ENCODE data around the gene HCFC2.

Gene HCFC2

GRCh38 chr12:104126548-104126947 is 62.2 kb downstream of the HCFC2 start:
- Histone ChIP-seq H3K4me3 (ENCODE audit: insufficient read length, low read depth) (no peak overlapping the region), H3K27me3 (ENCODE audit: insufficient read depth, insufficient read length) (no peaks in the 10 kb centered on the region), H3K36me3 (ENCODE audit: insufficient read depth, insufficient read length, low read length) (peaks cover 78% of the 10 kb centered on the region), H3K9ac (ENCODE audit: insufficient read length, low read depth) (no peak overlapping the region), H3K4me1 (ENCODE audit: insufficient read depth, insufficient read length) (peaks cover 7% of the 10 kb centered on the region), H3K9me3 (ENCODE audit: insufficient read depth, low read length) (no peaks in the 10 kb centered on the region)
- TF ChIP-seq SUZ12 (IDR thresholded peaks at IDR 0.05; ENCODE audit: extremely low read depth, insufficient read depth, insufficient read length) (no peak), ZNF274 (IDR thresholded peaks at IDR 0.05; ENCODE audit: low read depth, low read length) (no peak), YY1 (IDR thresholded peaks at IDR 0.05; ENCODE audit: insufficient read depth, insufficient read length) (no peak)
- DNase-seq (ENCODE audit: low read depth, low spot score): no peak

- Histone ChIP-seq H3K27me3 (ENCODE audit: insufficient read depth, insufficient read length) (no peaks in the 10 kb centered on the region), H3K4me1 (ENCODE audit: insufficient read depth, insufficient read length) (peaks cover 2% of the 10 kb centered on the region), H3K9me3 (ENCODE audit: insufficient read depth, low read length) (no peaks in the 10 kb centered on the region), H3K36me3 (ENCODE audit: insufficient read depth, insufficient read length, low read length) (peaks cover 72% of the 10 kb centered on the region), H3K9ac (ENCODE audit: insufficient read length, low read depth) (no peak overlapping the region), H3K4me3 (ENCODE audit: insufficient read length, low read depth) (no peak overlapping the region)
- DNase-seq (ENCODE audit: low read depth, low spot score): no peak
- TF ChIP-seq ZNF274 (IDR thresholded peaks at IDR 0.05; ENCODE audit: low read depth, low read length) (no peak), SUZ12 (IDR thresholded peaks at IDR 0.05; ENCODE audit: extremely low read depth, insufficient read depth, insufficient read length) (no peak), YY1 (IDR thresholded peaks at IDR 0.05; ENCODE audit: insufficient read depth, insufficient read length) (no peak)
These were observed 66.4 kb downstream of the HCFC2 start for GRCh38 chr12:104130760-104131159.

GRCh38 chr12:104131609-104132008 is 67.3 kb downstream of the HCFC2 start:
- H3K36me3 ChIP-seq (ENCODE audit: insufficient read depth, insufficient read length, low read length): peaks cover 66% of the 10 kb centered on the region
- TF ChIP-seq ZNF274 (IDR thresholded peaks at IDR 0.05; ENCODE audit: low read depth, low read length) (no peak), SUZ12 (IDR thresholded peaks at IDR 0.05; ENCODE audit: extremely low read depth, insufficient read depth, insufficient read length) (no peak), YY1 (IDR thresholded peaks at IDR 0.05; ENCODE audit: insufficient read depth, insufficient read length) (no peak)
- H3K4me1 ChIP-seq (ENCODE audit: insufficient read depth, insufficient read length): peaks cover 2% of the 10 kb centered on the region
- no peaks in the 10 kb centered on the region for H3K27me3 ChIP-seq (ENCODE audit: insufficient read depth, insufficient read length)
- no peaks in the 10 kb centered on the region for H3K9me3 ChIP-seq (ENCODE audit: insufficient read depth, low read length)
- no peak overlapping the region for H3K4me3 ChIP-seq (ENCODE audit: insufficient read length, low read depth)
- H3K9ac ChIP-seq (ENCODE audit: insufficient read length, low read depth): no peak overlapping the region
- DNase-seq (ENCODE audit: low read depth, low spot score): no peak

GRCh38 chr12:104132351-104132956 is 68.1 kb downstream of the HCFC2 start:
- peaks cover 2% of the 10 kb centered on the region for H3K4me1 ChIP-seq (ENCODE audit: insufficient read depth, insufficient read length)
- no peaks in the 10 kb centered on the region for H3K9me3 ChIP-seq (ENCODE audit: insufficient read depth, low read length)
- H3K4me3 ChIP-seq (ENCODE audit: insufficient read length, low read depth): no peak overlapping the region
- H3K9ac ChIP-seq (ENCODE audit: insufficient read length, low read depth): no peak overlapping the region
- no peaks in the 10 kb centered on the region for H3K27me3 ChIP-seq (ENCODE audit: insufficient read depth, insufficient read length)
- H3K36me3 ChIP-seq (ENCODE audit: insufficient read depth, insufficient read length, low read length): peaks cover 59% of the 10 kb centered on the region
- DNase-seq (ENCODE audit: low read depth, low spot score): no peak
- TF ChIP-seq SUZ12 (IDR thresholded peaks at IDR 0.05; ENCODE audit: extremely low read depth, insufficient read depth, insufficient read length): no peak
- TF ChIP-seq YY1 (IDR thresholded peaks at IDR 0.05; ENCODE audit: insufficient read depth, insufficient read length): no peak
- no peak for TF ChIP-seq ZNF274 (IDR thresholded peaks at IDR 0.05; ENCODE audit: low read depth, low read length)

- DNase-seq (ENCODE audit: low read depth, low spot score): no peak
- Histone ChIP-seq H3K36me3 (ENCODE audit: insufficient read depth, insufficient read length, low read length) (peaks cover 51% of the 10 kb centered on the region), H3K4me1 (ENCODE audit: insufficient read depth, insufficient read length) (peaks cover 2% of the 10 kb centered on the region), H3K9me3 (ENCODE audit: insufficient read depth, low read length) (no peaks in the 10 kb centered on the region), H3K27me3 (ENCODE audit: insufficient read depth, insufficient read length) (no peaks in the 10 kb centered on the region), H3K4me3 (ENCODE audit: insufficient read length, low read depth) (no peak overlapping the region), H3K9ac (ENCODE audit: insufficient read length, low read depth) (no peak overlapping the region)
- TF ChIP-seq YY1 (IDR thresholded peaks at IDR 0.05; ENCODE audit: insufficient read depth, insufficient read length) (no peak), SUZ12 (IDR thresholded peaks at IDR 0.05; ENCODE audit: extremely low read depth, insufficient read depth, insufficient read length) (no peak), ZNF274 (IDR thresholded peaks at IDR 0.05; ENCODE audit: low read depth, low read length) (no peak)
These were observed 69.0 kb downstream of the HCFC2 start for GRCh38 chr12:104133321-104133720.

GRCh38 chr12:104133866-104134265 is 69.5 kb downstream of the HCFC2 start:
- TF ChIP-seq YY1 (IDR thresholded peaks at IDR 0.05; ENCODE audit: insufficient read depth, insufficient read length): no peak
- TF ChIP-seq ZNF274 (IDR thresholded peaks at IDR 0.05; ENCODE audit: low read depth, low read length): no peak
- no peak for TF ChIP-seq SUZ12 (IDR thresholded peaks at IDR 0.05; ENCODE audit: extremely low read depth, insufficient read depth, insufficient read length)
- Histone ChIP-seq H3K9ac (ENCODE audit: insufficient read length, low read depth) (no peak overlapping the region), H3K27me3 (ENCODE audit: insufficient read depth, insufficient read length) (no peaks in the 10 kb centered on the region), H3K9me3 (ENCODE audit: insufficient read depth, low read length) (no peaks in the 10 kb centered on the region), H3K4me1 (ENCODE audit: insufficient read depth, insufficient read length) (peaks cover 2% of the 10 kb centered on the region), H3K36me3 (ENCODE audit: insufficient read depth, insufficient read length, low read length) (peaks cover 46% of the 10 kb centered on the region), H3K4me3 (ENCODE audit: insufficient read length, low read depth) (no peak overlapping the region)
- DNase-seq (ENCODE audit: low read depth, low spot score): no peak

GRCh38 chr12:104134882-104135281 is 70.6 kb downstream of the HCFC2 start:
- Histone ChIP-seq H3K9me3 (ENCODE audit: insufficient read depth, low read length) (no peaks in the 10 kb centered on the region), H3K36me3 (ENCODE audit: insufficient read depth, insufficient read length, low read length) (peaks cover 36% of the 10 kb centered on the region), H3K27me3 (ENCODE audit: insufficient read depth, insufficient read length) (no peaks in the 10 kb centered on the region), H3K9ac (ENCODE audit: insufficient read length, low read depth) (no peak overlapping the region), H3K4me3 (ENCODE audit: insufficient read length, low read depth) (no peak overlapping the region), H3K4me1 (ENCODE audit: insufficient read depth, insufficient read length) (peaks cover 2% of the 10 kb centered on the region)
- DNase-seq (ENCODE audit: low read depth, low spot score): no peak
- TF ChIP-seq ZNF274 (IDR thresholded peaks at IDR 0.05; ENCODE audit: low read depth, low read length): no peak
